GM18868 (cell line): ENCODE data around the gene NDST4.

Experiments
- ATAC-seq: cut with Tn5 transposase; IDR thresholded peaks from one replicate; pipeline ENCODE4 v1.9.1; 2021; ENCODE audit warnings: mild to moderate bottlenecking, moderate library complexity; ENCODE audit not compliant: unreplicated experiment

NDST4 gene

DNA sequence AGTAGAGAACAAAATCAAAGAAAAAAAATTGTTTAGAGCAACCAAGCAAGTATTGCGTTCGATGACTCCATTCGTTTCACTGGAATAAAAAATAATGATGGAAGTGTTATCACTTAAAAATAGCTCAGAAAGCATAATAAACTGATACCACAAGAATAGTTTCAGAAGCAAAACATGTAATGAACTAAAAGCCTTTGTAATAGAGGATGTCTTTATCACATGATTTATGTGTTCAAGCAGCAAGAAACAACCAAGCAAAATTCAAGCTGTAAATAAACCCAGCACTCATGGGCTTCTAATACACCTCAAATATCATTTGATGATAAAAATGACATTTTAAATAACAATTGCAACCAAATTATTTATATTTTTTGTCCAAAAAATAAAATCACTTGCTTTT lies 192.2 kb downstream of the NDST4 start:
- no peak for ATAC-seq

DNA sequence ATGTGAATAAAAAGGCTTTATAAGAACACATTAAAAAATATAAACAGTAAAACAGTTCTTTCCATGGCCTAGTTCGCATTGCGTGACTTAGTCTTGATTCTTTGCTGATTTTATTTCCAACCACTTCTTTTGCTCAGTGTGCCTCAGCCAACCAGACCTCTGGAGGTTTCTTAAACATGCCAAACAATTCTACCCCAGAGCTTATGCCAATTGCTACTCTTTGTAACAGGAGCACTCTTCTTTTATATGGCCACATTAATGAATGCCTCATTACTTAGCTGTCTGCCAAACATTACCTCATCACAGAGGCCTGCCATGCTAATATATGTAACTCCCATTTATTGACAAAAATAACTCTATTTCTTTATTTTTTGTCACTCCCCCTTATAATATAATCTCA lies 202.3 kb downstream of the NDST4 start:
- no peak for ATAC-seq

DNA sequence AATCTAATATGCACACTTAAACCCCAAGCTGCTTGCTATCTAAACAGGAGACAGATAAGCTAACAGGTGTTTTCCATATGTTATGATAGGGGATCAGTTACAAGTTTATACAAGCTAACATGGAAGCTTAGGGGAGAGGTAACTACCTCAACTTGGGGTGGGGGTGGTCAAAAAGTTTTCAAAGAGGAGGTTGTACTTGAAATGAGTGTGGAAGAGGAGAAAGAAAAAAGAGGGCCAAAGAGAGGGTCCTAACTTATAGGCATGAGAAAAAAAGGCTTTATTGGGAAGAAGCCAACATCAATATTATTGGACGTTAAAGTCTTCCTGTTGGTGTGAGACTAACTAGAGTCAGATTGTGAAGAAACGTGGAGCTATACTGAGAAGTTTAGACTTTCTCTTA lies 205.9 kb downstream of the NDST4 start:
- no peak for ATAC-seq

DNA sequence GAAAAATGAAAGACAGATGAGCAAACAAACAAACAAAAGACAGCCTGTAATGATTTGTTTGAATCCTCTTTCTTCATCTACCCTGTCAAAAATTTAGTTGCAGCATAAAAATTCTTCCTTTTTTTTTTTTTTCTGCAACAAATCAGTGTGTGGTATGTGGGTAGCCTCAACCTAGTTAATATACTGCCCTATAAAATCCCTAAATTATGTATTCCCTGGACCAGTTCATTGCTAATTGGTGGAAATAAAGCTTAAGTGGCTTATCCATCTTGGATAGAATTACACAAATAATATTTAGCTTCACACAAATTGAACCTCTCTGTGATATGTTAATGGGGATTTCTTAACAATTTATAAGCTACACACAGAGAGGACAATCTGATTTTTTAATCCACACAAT lies 208.4 kb downstream of the NDST4 start:
- no peak for ATAC-seq

DNA sequence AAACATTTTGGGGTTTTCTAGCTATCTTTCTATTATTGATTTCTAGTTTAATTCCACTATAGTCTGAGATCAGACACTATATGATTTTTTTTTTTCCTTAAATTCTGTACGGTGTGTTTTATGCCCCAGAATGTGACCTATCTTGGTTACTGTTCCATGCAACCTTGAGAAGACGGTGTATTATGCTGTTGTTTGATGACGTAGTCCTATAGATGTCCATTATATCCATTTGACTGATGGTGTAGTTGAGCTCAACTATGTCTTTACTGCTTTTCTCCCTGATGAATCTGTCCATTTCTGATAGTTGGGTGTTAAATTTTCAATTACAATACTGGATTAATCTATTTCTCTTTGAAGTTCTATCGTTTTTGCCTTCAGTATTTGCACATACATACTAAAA lies 212.5 kb downstream of the NDST4 start:
- ATAC-seq = no peak

DNA sequence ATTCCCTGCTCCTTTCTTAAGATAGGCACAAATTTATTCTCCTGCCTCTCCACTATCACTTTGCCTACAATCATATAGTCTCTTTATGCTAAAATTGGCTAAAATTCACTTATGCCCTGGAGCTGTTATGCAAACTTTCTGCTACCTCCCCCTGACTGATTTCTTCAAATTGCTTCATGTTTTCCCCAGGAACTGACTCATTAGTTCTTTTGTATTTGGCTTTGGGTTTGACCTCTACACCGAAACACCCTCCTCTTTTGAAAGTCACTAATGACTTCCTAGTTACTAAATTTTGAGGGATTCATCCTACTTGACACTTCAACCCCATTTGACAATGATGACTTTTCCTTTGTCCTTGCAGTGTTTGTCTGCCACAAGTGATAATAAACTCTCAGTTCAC lies 222.6 kb downstream of the NDST4 start:
- no peak for ATAC-seq

DNA sequence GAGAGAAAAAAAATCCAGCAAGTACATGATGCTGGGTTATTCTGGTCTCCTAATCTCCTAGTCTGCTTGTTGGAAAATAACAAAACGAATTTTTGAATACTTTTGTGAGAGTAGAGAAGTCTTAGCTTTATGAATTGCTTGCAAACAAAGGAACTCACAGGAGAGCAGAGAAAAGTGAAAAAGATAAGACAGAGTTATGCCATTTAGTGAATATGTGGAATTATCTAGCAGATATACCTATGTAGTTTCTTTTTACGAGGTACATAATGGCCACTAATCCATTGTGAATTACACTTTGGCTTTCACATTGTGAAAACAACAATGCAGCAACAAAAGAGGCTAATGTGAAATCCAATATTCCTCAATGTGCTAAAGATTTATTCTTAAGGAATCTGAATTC lies 226.7 kb downstream of the NDST4 start:
- no peak for ATAC-seq

DNA sequence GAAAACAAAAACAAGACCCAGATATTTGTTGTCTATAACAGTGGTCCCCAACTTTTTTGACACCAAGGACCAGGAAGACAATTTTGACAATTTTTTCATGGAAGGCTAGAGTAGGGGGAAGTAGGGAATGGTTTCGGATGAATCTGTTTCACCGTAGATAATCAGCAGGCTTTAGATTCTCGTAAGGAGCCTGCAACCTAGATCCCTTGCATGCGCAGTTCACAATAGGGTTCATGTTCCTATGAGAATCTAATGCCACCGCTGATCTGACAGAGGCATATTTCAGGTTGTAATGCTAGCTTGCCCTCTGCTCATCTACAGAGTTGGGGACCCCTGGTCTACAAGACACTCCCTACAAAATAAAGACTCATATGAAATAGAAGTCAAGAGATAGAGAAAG lies 229.8 kb downstream of the NDST4 start:
- no peak for ATAC-seq

DNA sequence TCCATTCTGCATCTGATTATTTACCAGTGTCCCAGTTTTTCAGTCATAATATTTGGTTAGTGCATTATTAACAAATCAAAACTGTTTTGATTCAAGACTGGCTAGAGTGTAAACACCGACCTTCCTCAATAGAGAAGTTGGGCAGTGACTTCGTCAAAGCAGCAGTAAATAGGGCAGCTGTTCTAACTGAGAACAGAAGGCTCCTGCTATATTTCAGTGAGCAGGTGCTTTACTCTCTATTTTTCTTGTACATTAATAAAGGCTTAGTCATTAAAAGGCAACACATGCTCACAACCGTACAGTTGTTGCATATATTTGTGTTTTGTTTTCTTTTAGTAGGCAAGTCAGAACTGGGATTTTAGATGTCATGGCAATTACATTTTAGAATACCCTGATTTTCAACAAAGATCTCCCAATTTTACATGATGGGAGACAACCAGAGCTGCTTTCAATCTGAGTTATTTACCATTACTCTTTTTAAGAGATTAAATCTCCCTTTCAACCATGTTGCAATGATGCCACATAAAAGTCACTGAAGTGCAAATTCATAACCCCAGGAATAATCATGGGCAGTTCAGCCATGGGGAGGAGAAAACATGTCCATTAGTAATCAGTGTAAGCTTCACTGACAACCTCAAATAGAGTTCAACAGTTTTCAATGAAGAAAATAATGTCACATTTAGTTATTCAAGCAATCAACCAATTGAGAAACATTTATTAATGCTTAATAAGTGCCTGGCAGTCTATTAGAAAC lies 233.3 kb downstream of the NDST4 start:
- ATAC-seq = no peak

DNA sequence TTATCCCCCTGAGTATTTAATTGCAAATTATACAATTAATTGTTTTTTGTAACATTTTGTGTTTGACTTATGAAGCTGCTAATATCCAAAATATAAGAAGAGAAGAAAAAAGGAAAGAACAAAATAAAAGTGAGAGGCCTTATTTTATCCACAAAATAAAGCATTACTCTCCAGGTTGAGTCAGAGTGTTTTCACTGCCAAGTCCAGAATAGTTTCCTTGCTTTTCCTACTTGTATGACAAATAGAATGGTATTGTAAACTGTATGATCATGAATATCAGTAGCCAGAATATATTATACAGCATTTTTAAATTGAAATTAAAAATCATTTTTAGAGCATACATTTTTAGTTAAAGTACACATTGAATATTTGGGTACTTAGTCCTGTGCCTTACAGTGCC lies 237.8 kb downstream of the NDST4 start:
- no peak for ATAC-seq

DNA sequence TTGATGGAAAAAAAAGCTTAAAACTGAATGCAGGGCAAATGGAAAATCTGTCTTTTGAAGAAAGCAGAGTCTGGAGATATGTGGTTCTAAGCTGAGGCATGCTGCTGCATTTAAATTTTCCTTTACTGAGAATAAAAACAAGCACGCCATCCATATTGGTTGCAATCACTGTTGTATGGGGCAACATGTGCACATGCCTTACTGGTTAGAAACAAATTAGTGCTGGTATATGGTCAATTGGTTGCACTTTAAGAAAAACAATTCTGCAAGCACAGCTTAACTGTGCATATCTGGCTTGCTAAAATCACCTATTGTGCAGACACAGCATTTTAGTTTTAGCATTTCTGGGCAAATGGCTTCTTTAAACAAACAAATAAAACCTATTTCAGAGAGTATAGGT lies 239.1 kb downstream of the NDST4 start:
- ATAC-seq = no peak

DNA sequence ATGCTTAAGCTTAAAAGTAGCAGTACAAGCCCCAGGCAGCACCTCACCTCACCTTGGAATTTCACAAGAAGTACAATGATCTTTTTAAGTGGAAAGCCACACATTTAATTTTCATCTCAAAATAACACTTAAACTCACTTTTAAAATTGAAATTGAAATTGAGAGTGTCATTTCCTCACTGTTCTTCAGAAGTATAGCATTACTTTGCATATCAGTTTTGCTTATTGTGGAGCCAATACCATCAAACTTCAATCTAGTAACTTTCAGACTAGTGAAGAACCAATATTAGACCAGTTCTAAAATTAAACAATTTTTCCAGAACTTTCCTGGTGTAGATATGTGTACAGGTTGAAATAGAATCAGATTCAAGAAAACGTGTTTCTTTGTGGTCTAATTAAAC lies 242.4 kb downstream of the NDST4 start:
- ATAC-seq = peak; percentile 35

DNA sequence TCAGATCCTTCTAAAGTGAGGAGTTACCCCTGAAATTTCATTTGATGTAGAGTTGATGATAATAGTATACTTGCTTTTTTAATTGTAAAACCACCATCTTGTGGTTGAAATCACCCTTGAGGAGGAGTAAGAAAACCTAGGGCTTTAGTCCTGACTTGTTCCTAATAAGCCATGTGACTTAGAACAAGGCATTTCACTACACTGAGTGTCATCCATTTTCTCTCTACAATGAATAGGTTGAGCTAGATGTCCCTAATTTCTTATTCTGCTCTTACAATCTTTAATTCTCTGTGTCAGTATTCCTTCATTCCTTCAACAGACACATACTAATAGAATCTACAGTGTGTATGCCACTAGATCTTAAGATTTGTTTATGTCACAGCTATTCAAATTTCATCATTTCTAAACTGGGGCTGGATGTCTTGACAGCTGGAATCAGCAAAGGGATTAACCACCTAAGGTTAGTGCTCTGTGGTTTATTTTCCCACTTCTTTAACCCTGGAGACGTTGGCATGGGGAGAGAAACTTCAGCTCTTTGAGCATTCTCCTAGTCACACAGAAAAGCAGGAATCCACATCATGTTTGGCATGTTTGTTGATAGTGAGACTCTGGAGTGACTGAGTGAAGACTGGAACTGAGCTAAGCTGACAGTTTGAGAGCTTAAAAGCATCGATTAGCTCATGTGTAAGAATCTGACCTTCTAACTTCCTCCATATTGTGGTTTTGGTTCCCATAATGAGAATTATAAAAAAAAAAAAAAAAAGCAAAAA lies 246.3 kb downstream of the NDST4 start:
- peak; percentile 46 for ATAC-seq

DNA sequence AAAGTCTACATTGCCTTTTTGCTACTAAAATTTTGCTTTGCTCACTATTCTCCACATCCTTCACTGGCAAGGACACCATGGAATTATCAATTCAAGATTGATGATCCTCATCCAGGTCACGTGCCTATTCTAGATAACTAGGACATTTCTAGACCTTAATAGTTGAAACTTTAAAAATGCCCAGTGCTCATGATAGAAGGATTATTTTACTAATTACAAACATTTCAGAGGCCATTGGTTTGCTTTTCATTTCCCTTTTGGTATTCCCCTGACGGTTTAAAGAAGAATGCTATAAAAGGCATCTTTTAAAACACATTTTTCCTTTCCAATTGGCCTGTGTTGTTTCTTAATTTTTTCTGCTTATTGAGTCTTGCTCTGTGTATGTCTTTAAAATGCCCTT lies 249.4 kb downstream of the NDST4 start:
- ATAC-seq = peak; percentile 47

DNA sequence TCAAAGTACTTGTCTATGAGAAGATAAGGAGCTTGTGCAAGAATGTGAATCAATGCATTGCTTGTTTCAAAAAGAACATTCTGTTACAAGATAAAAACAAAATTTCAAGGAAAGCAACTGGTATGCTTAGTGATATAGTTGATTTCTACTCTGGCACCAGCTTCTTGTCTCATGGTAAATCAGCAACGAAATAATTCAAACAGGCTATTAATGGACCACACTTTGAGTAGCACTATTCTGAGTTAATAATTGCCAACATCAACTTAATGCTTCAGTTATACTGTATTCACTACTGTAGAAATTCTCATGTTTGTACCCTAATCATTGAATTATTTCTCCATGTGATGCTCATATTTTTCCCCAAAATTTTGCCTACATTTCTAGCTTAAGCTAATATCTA lies 252.6 kb downstream of the NDST4 start:
- no peak for ATAC-seq

DNA sequence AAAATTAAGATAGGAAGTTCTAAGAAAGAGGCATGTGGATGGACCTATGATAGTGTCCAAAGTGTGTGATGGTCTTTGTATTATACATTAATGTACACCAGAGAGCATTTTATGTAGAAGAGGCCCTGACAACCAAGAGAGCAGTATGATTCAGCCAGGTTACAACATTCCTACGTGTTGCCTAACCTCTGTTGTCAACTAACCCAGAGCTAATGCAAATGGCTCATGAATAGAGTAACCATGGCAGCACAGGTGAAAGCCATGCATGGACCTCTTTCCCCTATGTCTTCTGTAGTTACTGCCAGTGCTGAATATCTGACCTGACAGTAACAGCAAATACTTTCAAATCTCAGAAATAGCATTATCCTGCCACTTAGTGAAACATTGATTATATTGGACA lies 255.6 kb downstream of the NDST4 start:
- no peak for ATAC-seq

DNA sequence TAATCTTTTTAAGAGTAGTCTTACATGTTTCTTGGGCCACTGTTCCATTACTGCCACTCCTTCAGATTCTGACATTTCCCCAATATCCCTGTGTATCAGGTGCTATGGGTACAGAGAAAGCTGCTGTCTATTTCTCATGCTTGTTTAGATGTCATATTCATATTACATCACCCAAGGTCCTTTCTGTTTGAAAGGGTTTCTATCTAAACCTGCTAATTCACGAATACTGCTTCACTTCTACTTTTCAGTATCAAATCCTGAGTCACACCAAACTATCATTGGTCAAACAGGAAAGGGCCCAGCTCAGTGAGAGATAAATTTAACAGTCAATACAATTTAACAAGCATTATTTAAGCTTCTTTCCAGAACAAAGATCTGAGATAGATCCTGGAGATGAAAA lies 273.4 kb downstream of the NDST4 start:
- ATAC-seq = peak; percentile 80

DNA sequence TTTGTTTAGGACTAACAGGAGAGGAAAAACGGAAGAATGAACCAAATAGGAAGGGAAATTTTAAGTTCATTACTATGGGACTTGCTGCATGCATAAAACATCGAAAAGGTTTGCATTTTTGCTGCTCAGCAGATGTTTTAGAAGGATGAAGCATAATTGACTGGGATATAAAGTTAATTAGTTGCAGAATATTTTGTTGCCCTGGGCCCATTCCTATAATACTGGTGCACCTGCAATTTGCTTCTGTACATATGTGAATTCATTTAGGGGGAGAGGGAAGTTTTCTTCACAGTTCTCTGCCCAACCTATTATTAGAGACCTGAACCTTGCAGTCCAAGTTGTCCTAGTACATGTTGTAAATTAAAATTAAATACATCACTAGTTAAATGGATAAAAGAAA lies 282.8 kb downstream of the NDST4 start:
- no peak for ATAC-seq

DNA sequence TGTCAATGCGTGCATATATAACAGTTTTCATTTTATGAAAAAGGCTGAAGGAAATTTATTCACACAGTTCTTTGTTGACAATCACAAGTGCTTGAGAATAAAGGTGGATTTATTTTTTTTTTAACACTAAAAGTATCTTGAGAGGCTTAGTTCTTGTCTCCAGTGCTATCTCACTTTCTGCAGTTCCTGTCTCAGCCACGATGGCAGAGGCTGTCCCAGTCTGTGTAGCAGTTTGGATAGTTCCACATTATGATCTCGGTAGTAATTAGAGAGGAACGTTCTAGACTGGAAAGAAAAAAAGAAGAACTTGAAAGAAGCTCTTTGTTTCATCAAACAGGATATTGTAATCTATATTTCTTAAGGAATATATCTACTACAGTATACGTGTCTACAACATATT lies 285.8 kb downstream of the NDST4 start:
- no peak for ATAC-seq

DNA sequence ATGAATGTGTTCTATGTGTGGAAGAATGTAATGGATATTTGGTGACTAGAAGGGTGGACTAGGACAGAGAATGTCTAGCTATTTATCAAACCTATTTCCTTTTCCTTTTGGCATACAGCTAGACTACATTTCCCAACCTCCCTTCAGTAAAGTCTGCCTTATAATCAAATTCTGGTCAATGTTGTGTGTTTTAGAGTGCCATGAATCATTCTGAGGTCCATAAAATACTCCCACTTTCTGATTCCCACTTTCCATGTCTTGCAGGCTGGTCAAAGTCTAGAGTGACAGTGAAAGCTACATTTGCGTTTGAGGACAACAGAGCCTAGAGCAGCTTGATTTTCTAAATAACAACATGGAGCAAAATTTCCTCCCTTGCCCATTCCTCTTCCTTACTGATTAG lies 297.7 kb downstream of the NDST4 start:
- ATAC-seq = no peak

DNA sequence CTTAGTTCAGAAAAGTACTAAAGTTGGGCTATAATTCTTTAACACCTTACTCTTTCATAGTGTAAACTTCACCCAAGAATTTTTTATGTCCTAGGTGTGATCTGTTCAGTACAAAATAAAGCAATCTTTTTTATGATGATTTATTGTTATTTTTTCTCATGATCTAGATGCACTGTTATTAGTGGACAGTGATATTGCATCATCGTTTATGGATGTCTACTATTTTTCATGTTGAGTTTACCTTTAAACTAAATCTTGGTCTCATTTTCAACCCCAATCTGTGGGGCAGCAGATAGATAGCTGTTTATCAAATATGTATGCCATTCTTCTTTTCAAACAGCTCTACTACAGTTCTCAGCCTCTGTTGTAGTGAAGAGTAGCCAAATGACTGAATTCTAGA lies 299.5 kb downstream of the NDST4 start:
- ATAC-seq = no peak

DNA sequence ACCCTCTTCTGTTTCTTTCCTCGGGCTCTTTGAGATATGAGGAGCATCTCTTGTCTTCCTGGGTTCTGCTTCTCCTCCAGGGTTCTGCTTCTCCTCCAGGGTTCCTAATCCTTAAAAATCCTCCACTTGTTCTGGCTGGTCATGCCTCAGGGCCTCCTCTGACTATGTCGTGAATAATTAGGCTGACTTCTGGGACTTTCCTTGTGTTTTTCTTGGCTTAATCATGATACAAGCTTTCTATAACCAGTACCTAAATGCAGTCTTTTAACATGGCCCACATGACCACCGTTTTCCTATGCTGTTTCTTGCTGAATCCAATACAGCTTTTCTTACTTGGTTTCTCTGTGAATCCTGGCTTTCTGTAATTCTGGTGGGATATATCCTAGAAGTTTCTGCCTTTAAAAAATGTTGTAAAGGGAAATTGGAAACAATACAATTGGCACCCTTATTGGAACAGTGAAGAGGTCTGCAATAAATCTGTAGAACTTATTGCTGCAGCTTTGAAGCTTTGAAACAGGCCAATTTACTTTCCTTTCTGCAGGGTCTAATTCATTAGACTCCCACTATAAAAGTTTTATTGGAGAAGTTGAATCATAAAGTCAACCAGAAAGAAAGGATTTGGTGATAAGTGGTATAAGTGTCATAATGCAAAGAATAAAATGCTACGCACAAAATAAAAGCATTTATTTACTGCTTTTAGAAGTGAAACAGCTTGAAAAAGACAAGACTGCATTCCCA lies 301.7 kb downstream of the NDST4 start:
- no peak for ATAC-seq
